H1 (cell line): ENCODE data around the gene RASL10A. TPM values are rescaled to one million over a fixed set of nuclear protein-coding genes. Genes with fewer than 3 reads are reported as not detected.

ENCODE experiments used
- CTCF ChIA-PET: fragments of 300-600 bp; sonication (Branson Sonifier 250); formaldehyde crosslinking; loops from one replicate; lab custom pipeline; 2021; ENCODE audit not compliant: partially characterized antibody; lab: Charles Lee
- POLR2A ChIA-PET: fragments of 300-600 bp; sonication (Branson Sonifier 250); formaldehyde crosslinking; loops from one replicate; lab custom pipeline; 2021; ENCODE audit warnings: inconsistent platforms; ENCODE audit not compliant: partially characterized antibody; lab: Charles Lee
- DNase-seq, 2 experiments: peaks; one replicate each; pipeline versions ENCODE4 v3.0.0 to v3.0.0-alpha.2; 2010 to 2022; ENCODE audit warnings: low spot score in 2 of 2, low read depth in 1 of 2, mixed read lengths in 1 of 2
- FAIRE-seq: peaks from 2 replicates; lab custom pipeline; 2011; peaks lifted over from hg19 to GRCh38; lab: Jason Lieb, UNC
- H2AFZ ChIP-seq: 2 replicates; pipeline ENCODE4 v1.8.1; 2012; ENCODE audit warnings: low read length, inconsistent platforms
- H2AK5ac ChIP-seq: 2 replicates; pipeline ENCODE4 v1.6.1; 2013; ENCODE audit warnings: low read depth, low read length
- H2BK120ac ChIP-seq: replicated peaks from 2 replicates; pipeline ENCODE3; 2013; ENCODE audit warnings: low read depth, low read length, inconsistent platforms
- H2BK12ac ChIP-seq: 2 replicates; pipeline ENCODE4 v1.6.1; 2013; ENCODE audit warnings: low read depth, low read length
- H2BK15ac ChIP-seq: 2 replicates; pipeline ENCODE4 v1.6.1; 2013; ENCODE audit warnings: low read length
- H2BK20ac ChIP-seq: 2 replicates; pipeline ENCODE4 v1.6.1; 2013; ENCODE audit warnings: low read length
- H2BK5ac ChIP-seq: 2 replicates; pipeline ENCODE4 v1.6.1; 2013; ENCODE audit warnings: low read depth, low read length
- H3K14ac ChIP-seq: 2 replicates; pipeline ENCODE4 v1.6.1; 2013; ENCODE audit warnings: inconsistent platforms; ENCODE audit not compliant: insufficient read length
- H3K18ac ChIP-seq: 2 replicates; pipeline ENCODE4 v1.6.1; 2013; ENCODE audit warnings: low read length; ENCODE audit errors: extremely low read depth
- H3K23ac ChIP-seq: 2 replicates; pipeline ENCODE4 v1.6.1; 2013; ENCODE audit warnings: inconsistent platforms; ENCODE audit not compliant: insufficient read length
- H3K23me2 ChIP-seq: 2 replicates; pipeline ENCODE4 v1.6.1; 2013; ENCODE audit warnings: low read depth, low read length
- H3K27ac ChIP-seq: 2 replicates; pipeline ENCODE4 v1.6.1; 2011; ENCODE audit warnings: low read depth, low read length, inconsistent platforms
- H3K27me3 ChIP-seq, 4 experiments: replicated peaks in 1 of 4; 1 replicate in 1 of 4; 2 replicates in 3 of 4; pipeline versions ENCODE4 v1.6.1 to v1.8.1; 2011 to 2013; ENCODE audit warnings: low read length in 3 of 4, mild to moderate bottlenecking in 3 of 4, inconsistent platforms in 2 of 4, mixed read lengths in 2 of 4, moderate library complexity in 1 of 4; ENCODE audit not compliant: control insufficient read depth in 3 of 4, insufficient read depth in 3 of 4; ENCODE audit errors: extremely low read depth in 1 of 4
- H3K36me3 ChIP-seq, 4 experiments: 2 replicates each; pipeline versions ENCODE4 v1.6.1 to v1.8.1; 2011 to 2013; ENCODE audit warnings: mild to moderate bottlenecking in 4 of 4, low read length in 3 of 4, moderate library complexity in 2 of 4, control low read depth in 1 of 4, inconsistent platforms in 1 of 4; ENCODE audit not compliant: insufficient read depth in 4 of 4, control insufficient read depth in 2 of 4
- H3K4ac ChIP-seq: replicated peaks from 2 replicates; pipeline ENCODE3; 2013; ENCODE audit warnings: low read length, low read depth, mixed read lengths, inconsistent platforms; ENCODE audit not compliant: insufficient read length
- H3K4me1 ChIP-seq, 4 experiments: replicated peaks in 1 of 4; 1 replicate in 1 of 4; 2 replicates in 3 of 4; pipeline versions ENCODE4 v1.6.1 to v1.8.1; 2011 to 2013; ENCODE audit warnings: low read length in 3 of 4, inconsistent platforms in 2 of 4, mixed read lengths in 1 of 4; ENCODE audit not compliant: insufficient read depth in 4 of 4, control insufficient read depth in 3 of 4
- H3K4me2 ChIP-seq, 2 experiments: 2 replicates each; pipeline versions ENCODE4 v1.6.1 to v1.8.1; 2011 to 2013; ENCODE audit warnings: low read depth in 2 of 2, low read length in 2 of 2, control low read depth in 1 of 2, inconsistent platforms in 1 of 2, mild to moderate bottlenecking in 1 of 2; ENCODE audit not compliant: insufficient read depth in 1 of 2
- H3K4me3 ChIP-seq, 4 experiments: fragments of 200-600, 300-600 bp in 1 of 4; sonication (generic), shearing (Covaris generic), sonication (Bioruptor Twin) in 1 of 4; 2 replicates each; pipeline versions ENCODE4 v1.5.1 to v1.8.1; 2011 to 2016; ENCODE audit warnings: low read length in 4 of 4, low read depth in 3 of 4, control low read depth in 2 of 4, inconsistent platforms in 2 of 4, mild to moderate bottlenecking in 2 of 4, mixed read lengths in 1 of 4, moderate library complexity in 1 of 4; ENCODE audit not compliant: insufficient read depth in 2 of 4; ENCODE audit errors: extremely low read depth in 1 of 4
- H3K56ac ChIP-seq: replicated peaks from 2 replicates; pipeline ENCODE3; 2013; ENCODE audit warnings: low read depth, mild to moderate bottlenecking, mixed read lengths, low read length, inconsistent platforms; ENCODE audit not compliant: insufficient read length
- H3K79me1 ChIP-seq: 2 replicates; pipeline ENCODE4 v1.6.1; 2013; ENCODE audit warnings: low read depth, low read length, control low read depth
- H3K79me2 ChIP-seq, 2 experiments: 2 replicates each; pipeline versions ENCODE4 v1.6.1 to v1.8.1; 2012 to 2013; ENCODE audit warnings: low read length in 2 of 2, mild to moderate bottlenecking in 2 of 2, inconsistent platforms in 1 of 2; ENCODE audit not compliant: insufficient read depth in 2 of 2, control insufficient read depth in 1 of 2
- H3K9ac ChIP-seq, 4 experiments: replicated peaks in 1 of 4; 1 replicate in 1 of 4; 2 replicates in 3 of 4; pipeline versions ENCODE4 v1.6.1 to v1.8.1; 2011 to 2013; ENCODE audit warnings: low read depth in 3 of 4, low read length in 3 of 4, control low read depth in 2 of 4, mild to moderate bottlenecking in 2 of 4, moderate library complexity in 2 of 4, inconsistent platforms in 1 of 4; ENCODE audit errors: extremely low read depth in 1 of 4
- H3K9me3 ChIP-seq, 2 experiments: 2 replicates each; pipeline versions ENCODE4 v1.6.1 to v1.8.1; 2012 to 2013; ENCODE audit warnings: mild to moderate bottlenecking in 2 of 2, moderate library complexity in 2 of 2, control low read depth in 1 of 2, inconsistent platforms in 1 of 2, low read depth in 1 of 2, low read length in 1 of 2, mixed read lengths in 1 of 2; ENCODE audit not compliant: insufficient read depth in 2 of 2
- H4K20me1 ChIP-seq, 2 experiments: replicated peaks in 1 of 2; 2 replicates each; pipeline versions ENCODE3 to v1.8.1; 2011 to 2013; ENCODE audit warnings: inconsistent platforms in 2 of 2, low read length in 2 of 2, mild to moderate bottlenecking in 1 of 2; ENCODE audit not compliant: insufficient read depth in 2 of 2, control insufficient read depth in 1 of 2
- H4K5ac ChIP-seq: 2 replicates; pipeline ENCODE4 v1.6.1; 2013; ENCODE audit warnings: low read length, low read depth, mixed read lengths, inconsistent platforms; ENCODE audit not compliant: insufficient read length
- H4K8ac ChIP-seq: 2 replicates; pipeline ENCODE4 v1.8.0; 2013; ENCODE audit warnings: mild to moderate bottlenecking, moderate library complexity, low read length, inconsistent platforms; ENCODE audit not compliant: insufficient read depth; ENCODE audit errors: extremely low read depth
- H4K91ac ChIP-seq: replicated peaks from 2 replicates; pipeline ENCODE3; 2013; ENCODE audit warnings: low read length, mixed read lengths, inconsistent platforms; ENCODE audit not compliant: insufficient read length
- BRCA1 ChIP-seq: IDR thresholded peaks from 2 replicates; pipeline ENCODE4 v1.6.1; 2012; ENCODE audit warnings: low read depth, low read length, improper control_type of control experiment
- CTBP2 ChIP-seq: IDR thresholded peaks from 2 replicates; pipeline ENCODE4 v1.7.0; 2011; ENCODE audit warnings: borderline replicate concordance, mild to moderate bottlenecking, moderate library complexity, mixed read lengths, low read length; ENCODE audit not compliant: insufficient read depth, insufficient read length
- MAX ChIP-seq: IDR thresholded peaks from 2 replicates; pipeline ENCODE4 v1.6.1; 2012; ENCODE audit warnings: inconsistent platforms
- SP1 ChIP-seq: IDR thresholded peaks from 2 replicates; pipeline ENCODE4 v1.6.1; 2011; ENCODE audit warnings: low read depth, low read length
- WGBS, 2 experiments: shearing (Covaris generic) in 1 of 2; methylation state at CpG; one replicate each; pipeline versions ENCODE4 v1.1.6 to v1.1.7; 2013 to 2015; ENCODE audit warnings: low lambda C conversion rate in 2 of 2, mixed read lengths in 2 of 2, inconsistent platforms in 1 of 2, low coverage in 1 of 2, missing lambda C conversion rate in 1 of 2; ENCODE audit not compliant: insufficient replicate concordance in 2 of 2, insufficient coverage in 1 of 2, insufficient read length in 1 of 2; ENCODE audit errors: extremely low coverage in 1 of 2, missing lambda C conversion rate in 1 of 2; 5-methylcytosine and 5-hydroxymethylcytosine counted together
- polyA plus RNA-seq, 7 experiments: library from polyadenylated mRNA; depleted of rRNA in 3 of 7; stranded (reverse) in 5 of 7; unstranded in 2 of 7; fragments of >200 nt in 5 of 7; fragments of 200-250 nt in 2 of 7; gene quantifications; 1 replicate in 5 of 7; 2 replicates in 1 of 7; 4 replicates in 1 of 7; pipeline versions ENCODE4 v1.2.1 to v1.2.3, GENCODE V29; 2011 to 2013; ENCODE audit warnings: missing spikeins in 2 of 7, mixed read lengths in 2 of 7
- total RNA-seq: library from RNA; stranded (reverse); fragmentation: NEBNext Ultra II Directional; extraction: Animal tissue kit (Norgen Biotek cat#: 25700); gene quantifications from 2 replicates; pipeline ENCODE4 v1.2.1, GENCODE V29; 2021

Gene RASL10A
- total and polyA plus RNA-seq, 2 of the 8 experiments (the other 6 are each of a cell fraction or from before 2014, with no cell fraction given): 1.1 to 1.5 TPM

- no peaks in the 10 kb centered on the region for H3K23me2 ChIP-seq
- H3K79me2 ChIP-seq: no peaks in the 10 kb centered on the region
- 0 out of 2 replicates have a peak overlapping the region, but pooled peaks have one; percentile 52 for H2BK5ac ChIP-seq
- H2BK12ac ChIP-seq: no peak overlapping the region
- no peak overlapping the region for H3K4me3 ChIP-seq
- no peak overlapping the region for H3K9ac ChIP-seq
- 89% methylated on average over 8 of the region's 8 CpGs; no CpG with 5 or more reads in 1 of the 2 experiments for WGBS, 2 experiments
- no peak overlapping the region for H4K5ac ChIP-seq
- no peak overlapping the region for H3K27ac ChIP-seq
- H3K18ac ChIP-seq: no peak overlapping the region
- H4K8ac ChIP-seq: no peak overlapping the region
- H4K91ac ChIP-seq: no peak overlapping the region
- H4K20me1 ChIP-seq: peaks cover 10 to 17% of the 10 kb centered on the region in 2 experiments
- H3K4me2 ChIP-seq: no peak overlapping the region
- no peak overlapping the region for H2BK15ac ChIP-seq
- H3K56ac ChIP-seq: no peak overlapping the region
- no peaks in the 10 kb centered on the region for H3K9me3 ChIP-seq
- CTCF ChIA-PET: interaction anchor here (0.8 to 1.5 kb wide), 5 partner anchors 14 to 60 kb away, joined by 3 to 4 read pairs (median 3); no protein-coding TSS in a partner anchor
- no peak for DNase-seq
- no peak overlapping the region for H3K23ac ChIP-seq
- peaks cover 51 to 72% (median 60%) of the 10 kb centered on the region in 4 experiments for H3K36me3 ChIP-seq
- H3K4ac ChIP-seq: no peak overlapping the region
- no peak overlapping the region for H2AFZ ChIP-seq
- no peak for FAIRE-seq
- no peaks in the 10 kb centered on the region for H3K4me1 ChIP-seq
- POLR2A ChIA-PET: interaction anchor here (1.0 to 9.1 kb wide), 7 partner anchors 6 to 28 kb away, joined by 5 to 147 read pairs (median 17); partner anchors contain the start of genes EWSR1 and RHBDD3
- H3K79me1 ChIP-seq: no peaks in the 10 kb centered on the region; the same call in 1 of the 2 replicates
- no peak overlapping the region for H2AK5ac ChIP-seq
- no peak overlapping the region for H2BK120ac ChIP-seq
- H2BK20ac ChIP-seq: no peak overlapping the region
- no peak for TF ChIP-seq SP1
- no peak for TF ChIP-seq MAX
- no peak for TF ChIP-seq BRCA1
- TF ChIP-seq CTBP2: no peak
- TF ChIP-seq, all 59 proteins: peak for 0
- no peaks in the 10 kb centered on the region for H3K27me3 ChIP-seq
- no peak overlapping the region for H3K14ac ChIP-seq
These were observed 16.9 kb downstream of the RASL10A start for GRCh38 chr22:29298641-29299040.
